Astrocyte (in vitro differentiated cells and primary cell): ENCODE data around the gene MFSD6L. TPM values are rescaled to one million over a fixed set of nuclear protein-coding genes. Genes with fewer than 3 reads are reported as not detected.

Experiments used
- DNase-seq: peaks from one replicate; pipeline ENCODE4 v3.0.0-alpha.2; 2010; ENCODE audit warnings: low read depth
- FAIRE-seq: peaks from 2 replicates; lab custom pipeline; 2011; peaks lifted over from hg19 to GRCh38; lab: Jason Lieb, UNC
- H2AFZ ChIP-seq: 2 replicates; pipeline ENCODE4 v1.6.0; 2012; ENCODE audit warnings: low read depth, low read length, inconsistent platforms
- H3K27ac ChIP-seq: 2 replicates; pipeline ENCODE4 v1.5.1; 2011; ENCODE audit warnings: low read depth, low read length, inconsistent platforms
- H3K27me3 ChIP-seq: 2 replicates; pipeline ENCODE4 v1.6.0; 2011; ENCODE audit warnings: low read length, inconsistent platforms; ENCODE audit not compliant: insufficient read depth
- H3K36me3 ChIP-seq: 2 replicates; pipeline ENCODE4 v1.5.1; 2011; ENCODE audit warnings: low read length, inconsistent platforms; ENCODE audit not compliant: insufficient read depth
- H3K4me1 ChIP-seq: 2 replicates; pipeline ENCODE4 v1.5.1; 2011; ENCODE audit warnings: low read length, inconsistent platforms; ENCODE audit not compliant: insufficient read depth
- H3K4me2 ChIP-seq: 2 replicates; pipeline ENCODE4 v1.6.0; 2012; ENCODE audit warnings: low read length, inconsistent platforms
- H3K4me3 ChIP-seq: 2 replicates; pipeline ENCODE4 v1.5.1; 2011; ENCODE audit warnings: low read depth, mild to moderate bottlenecking, low read length, inconsistent platforms; ENCODE audit not compliant: insufficient read depth
- H3K79me2 ChIP-seq: 2 replicates; pipeline ENCODE4 v1.6.0; 2012; ENCODE audit warnings: mild to moderate bottlenecking, low read length, inconsistent platforms; ENCODE audit not compliant: insufficient read depth
- H3K9ac ChIP-seq: 2 replicates; pipeline ENCODE4 v1.6.0; 2012; ENCODE audit warnings: mild to moderate bottlenecking, low read length, inconsistent platforms
- H3K9me3 ChIP-seq: 2 replicates; pipeline ENCODE4 v1.5.1; 2012; ENCODE audit warnings: low read depth, mild to moderate bottlenecking, low read length, inconsistent platforms; ENCODE audit not compliant: insufficient read depth
- H4K20me1 ChIP-seq: 2 replicates; pipeline ENCODE4 v1.6.0; 2012; ENCODE audit warnings: low read length, inconsistent platforms; ENCODE audit not compliant: insufficient read depth
- H3K27ac Mint-ChIP-seq: one replicate; pipeline ENCODE4 v1.8.0; 2021; ENCODE audit warnings: mild to moderate bottlenecking, mixed read lengths; ENCODE audit not compliant: unreplicated experiment
- H3K27me3 Mint-ChIP-seq: one replicate; pipeline ENCODE4 v1.8.0; 2021; ENCODE audit warnings: low read depth, mixed read lengths; ENCODE audit not compliant: unreplicated experiment
- H3K36me3 Mint-ChIP-seq: one replicate; pipeline ENCODE4 v1.8.0; 2021; ENCODE audit warnings: low read depth, mixed read lengths; ENCODE audit not compliant: unreplicated experiment
- H3K4me1 Mint-ChIP-seq: one replicate; pipeline ENCODE4 v1.8.0; 2021; ENCODE audit warnings: low read depth, mixed read lengths; ENCODE audit not compliant: unreplicated experiment
- H3K4me3 Mint-ChIP-seq: one replicate; pipeline ENCODE4 v1.8.0; 2021; ENCODE audit warnings: mild to moderate bottlenecking, moderate library complexity, mixed read lengths; ENCODE audit not compliant: unreplicated experiment
- H3K9me3 Mint-ChIP-seq: one replicate; pipeline ENCODE4 v1.8.0; 2021; ENCODE audit warnings: mild to moderate bottlenecking, mixed read lengths; ENCODE audit not compliant: unreplicated experiment
- CTCF ChIP-seq: IDR thresholded peaks from 2 replicates; pipeline ENCODE4 v1.5.1; 2011; ENCODE audit warnings: low read depth, mild to moderate bottlenecking, inconsistent platforms, low read length, moderate library complexity; ENCODE audit not compliant: insufficient read depth
- EZH2 ChIP-seq: IDR thresholded peaks from 2 replicates; pipeline ENCODE4 v1.6.1; 2012; ENCODE audit warnings: mild to moderate bottlenecking, low read length, inconsistent platforms; ENCODE audit not compliant: insufficient read depth
- total RNA-seq: library from RNA; stranded (reverse); gene quantifications from 2 replicates; pipeline ENCODE4 v1.2.1, GENCODE V29; 2021

The MFSD6L gene
- total RNA-seq, 1 donor from 2014 or later, result not detected

- FAIRE-seq, result no peak
- no peak overlapping the region for H3K4me3 ChIP-seq
- H3K27ac Mint-ChIP-seq, result no peak overlapping the region
- peaks cover 7% of the 10 kb centered on the region for H3K9me3 Mint-ChIP-seq
- no peaks in the 10 kb centered on the region for H3K4me1 ChIP-seq
- H3K9ac ChIP-seq, result no peak overlapping the region
- H2AFZ ChIP-seq, result no peak overlapping the region
- DNase-seq, result peak; percentile 19
- no peaks in the 10 kb centered on the region for H3K27me3 ChIP-seq
- H3K27me3 Mint-ChIP-seq, result peaks cover 19% of the 10 kb centered on the region
- H3K27ac ChIP-seq, result no peak overlapping the region
- no peaks in the 10 kb centered on the region for H3K36me3 Mint-ChIP-seq
- H3K36me3 ChIP-seq, result no peaks in the 10 kb centered on the region
- H3K4me2 ChIP-seq, result no peak overlapping the region
- H3K4me3 Mint-ChIP-seq, result no peak overlapping the region
- peaks cover 2% of the 10 kb centered on the region for H3K9me3 ChIP-seq
- no peaks in the 10 kb centered on the region for H4K20me1 ChIP-seq
- TF ChIP-seq EZH2 (no peak), CTCF (no peak)
- H3K79me2 ChIP-seq, result no peaks in the 10 kb centered on the region
- H3K4me1 Mint-ChIP-seq, result peaks cover 12% of the 10 kb centered on the region
Observed at GRCh38 chr17:8820311-8821010, 21.3 kb upstream of the MFSD6L start.

GRCh38 chr17:8818654-8819330 lies 19.6 kb upstream of the MFSD6L start:
- Histone ChIP-seq H2AFZ (no peak overlapping the region), H4K20me1 (no peaks in the 10 kb centered on the region), H3K4me1 (no peaks in the 10 kb centered on the region), H3K36me3 (no peaks in the 10 kb centered on the region), H3K4me2 (no peak overlapping the region), H3K79me2 (no peaks in the 10 kb centered on the region), H3K9me3 (no peaks in the 10 kb centered on the region), H3K9ac (no peak overlapping the region), H3K27ac (no peak overlapping the region), H3K4me3 (no peak overlapping the region), H3K27me3 (no peaks in the 10 kb centered on the region)
- TF ChIP-seq CTCF (no peak), EZH2 (no peak)
- Mint-ChIP-seq H3K36me3 (no peaks in the 10 kb centered on the region), H3K4me1 (peaks cover 12% of the 10 kb centered on the region), H3K4me3 (no peak overlapping the region), H3K9me3 (peaks cover 5% of the 10 kb centered on the region), H3K27ac (no peak overlapping the region), H3K27me3 (peaks cover 25% of the 10 kb centered on the region)
- FAIRE-seq, result no peak
- DNase-seq, result no peak

- H3K79me2 ChIP-seq, result no peaks in the 10 kb centered on the region
- Mint-ChIP-seq H3K9me3 (peaks cover 4% of the 10 kb centered on the region), H3K36me3 (no peaks in the 10 kb centered on the region), H3K27ac (no peak overlapping the region), H3K4me3 (no peak overlapping the region), H3K27me3 (peaks cover 23% of the 10 kb centered on the region), H3K4me1 (peaks cover 12% of the 10 kb centered on the region)
- H2AFZ ChIP-seq, result no peak overlapping the region
- no peak for TF ChIP-seq EZH2
- TF ChIP-seq CTCF, result no peak
- no peak overlapping the region for H3K4me2 ChIP-seq
- H3K9me3 ChIP-seq, result no peaks in the 10 kb centered on the region
- no peaks in the 10 kb centered on the region for H3K27me3 ChIP-seq
- H3K9ac ChIP-seq, result no peak overlapping the region
- FAIRE-seq, result no peak
- no peaks in the 10 kb centered on the region for H4K20me1 ChIP-seq
- H3K27ac ChIP-seq, result no peak overlapping the region
- H3K4me1 ChIP-seq, result no peaks in the 10 kb centered on the region
- no peak for DNase-seq
- no peaks in the 10 kb centered on the region for H3K36me3 ChIP-seq
- H3K4me3 ChIP-seq, result no peak overlapping the region
Observed at GRCh38 chr17:8818047-8818446, 18.9 kb upstream of the MFSD6L start.
